ENCODE data around the gene KANSL1. TPM values are rescaled to one million over a fixed set of nuclear protein-coding genes. Genes with fewer than 3 reads are reported as not detected.
A peak's percentile ranks its signal among the peaks of the same experiment; 100 is the strongest.

Gene KANSL1
- total and polyA plus RNA-seq, 4 donors = 16.2 to 189 (median 47.4) TPM

DNA sequence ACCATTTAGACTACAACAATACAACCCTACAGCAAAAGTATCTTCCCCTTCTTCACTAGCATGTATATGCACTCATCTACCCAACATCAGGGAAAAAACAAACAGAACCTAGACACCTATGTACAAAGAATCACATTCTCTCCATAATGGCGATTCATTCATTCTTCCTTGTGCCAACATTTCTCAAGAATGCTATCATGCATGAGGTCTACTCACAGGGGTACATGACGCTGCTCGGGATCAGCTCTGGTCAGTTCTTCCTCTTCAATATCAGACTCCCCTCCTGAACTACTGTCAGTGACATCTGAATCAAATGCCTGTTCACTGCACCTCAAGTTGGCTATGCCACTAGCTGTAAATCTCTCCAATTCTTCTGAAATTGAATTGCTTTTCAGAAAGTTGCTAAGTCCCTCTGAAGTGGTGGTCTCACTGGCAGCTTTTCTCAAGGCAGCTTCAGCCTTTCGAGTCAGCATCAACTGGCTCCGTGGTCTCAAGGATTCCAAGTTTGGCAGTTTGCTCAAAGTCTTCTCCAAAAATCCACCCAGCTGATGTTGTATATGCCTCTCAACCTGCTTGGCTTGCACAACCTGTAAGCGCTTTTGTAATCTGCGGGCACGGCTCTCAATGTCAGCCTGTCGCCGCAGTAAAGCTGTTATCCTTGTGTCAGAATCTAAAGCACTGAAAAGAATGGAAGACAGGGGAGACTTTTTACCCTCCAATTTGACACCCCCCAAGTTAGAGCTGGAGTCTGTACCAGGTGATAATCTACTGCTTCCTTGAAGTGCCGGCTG lies 22.4 kb downstream of the KANSL1 start:
- ATAC-seq (ENCODE audit: insufficient read depth, low FRiP score) = no peak
- H3K27ac ChIP-seq (ENCODE audit: low read depth in 1 of 2, low read length in 1 of 2) = no peak overlapping the region
- no peaks in the 10 kb centered on the region for H3K9me3 ChIP-seq (ENCODE audit: control insufficient read depth in 4 of 4, insufficient read depth in 3 of 4, low read length in 3 of 4)
- no peak for DNase-seq
- H3K4me1 ChIP-seq (ENCODE audit: control insufficient read depth in 5 of 5, insufficient read depth in 5 of 5, low read length in 5 of 5) = peaks cover 0 to 32% (median 10%) of the 10 kb centered on the region in 5 donors
- no peak overlapping the region for H3K9ac ChIP-seq (ENCODE audit: insufficient read depth in 1 of 2, low read length in 2 of 2)
- H3K4me3 ChIP-seq = no peak overlapping the region
- 65 to 76% methylated on average over 11 of the region's 11 CpGs for WGBS, 2 donors
- no peaks in the 10 kb centered on the region for H3K27me3 ChIP-seq (ENCODE audit: control insufficient read depth in 3 of 3, insufficient read depth in 3 of 3, low read length in 2 of 3)
- TF ChIP-seq, protein P1, sequence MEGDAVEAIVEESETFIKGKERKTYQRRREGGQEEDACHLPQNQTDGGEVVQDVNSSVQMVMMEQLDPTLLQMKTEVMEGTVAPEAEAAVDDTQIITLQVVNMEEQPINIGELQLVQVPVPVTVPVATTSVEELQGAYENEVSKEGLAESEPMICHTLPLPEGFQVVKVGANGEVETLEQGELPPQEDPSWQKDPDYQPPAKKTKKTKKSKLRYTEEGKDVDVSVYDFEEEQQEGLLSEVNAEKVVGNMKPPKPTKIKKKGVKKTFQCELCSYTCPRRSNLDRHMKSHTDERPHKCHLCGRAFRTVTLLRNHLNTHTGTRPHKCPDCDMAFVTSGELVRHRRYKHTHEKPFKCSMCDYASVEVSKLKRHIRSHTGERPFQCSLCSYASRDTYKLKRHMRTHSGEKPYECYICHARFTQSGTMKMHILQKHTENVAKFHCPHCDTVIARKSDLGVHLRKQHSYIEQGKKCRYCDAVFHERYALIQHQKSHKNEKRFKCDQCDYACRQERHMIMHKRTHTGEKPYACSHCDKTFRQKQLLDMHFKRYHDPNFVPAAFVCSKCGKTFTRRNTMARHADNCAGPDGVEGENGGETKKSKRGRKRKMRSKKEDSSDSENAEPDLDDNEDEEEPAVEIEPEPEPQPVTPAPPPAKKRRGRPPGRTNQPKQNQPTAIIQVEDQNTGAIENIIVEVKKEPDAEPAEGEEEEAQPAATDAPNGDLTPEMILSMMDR (IDR thresholded peaks at IDR 0.05; ENCODE audit: control extremely low read depth, extremely low read depth) = no peak
- H3K36me3 ChIP-seq (ENCODE audit: control insufficient read depth in 4 of 4, insufficient read depth in 4 of 4, low read length in 4 of 4) = peaks cover 17 to 22% (median 20%) of the 10 kb centered on the region in 4 donors

DNA sequence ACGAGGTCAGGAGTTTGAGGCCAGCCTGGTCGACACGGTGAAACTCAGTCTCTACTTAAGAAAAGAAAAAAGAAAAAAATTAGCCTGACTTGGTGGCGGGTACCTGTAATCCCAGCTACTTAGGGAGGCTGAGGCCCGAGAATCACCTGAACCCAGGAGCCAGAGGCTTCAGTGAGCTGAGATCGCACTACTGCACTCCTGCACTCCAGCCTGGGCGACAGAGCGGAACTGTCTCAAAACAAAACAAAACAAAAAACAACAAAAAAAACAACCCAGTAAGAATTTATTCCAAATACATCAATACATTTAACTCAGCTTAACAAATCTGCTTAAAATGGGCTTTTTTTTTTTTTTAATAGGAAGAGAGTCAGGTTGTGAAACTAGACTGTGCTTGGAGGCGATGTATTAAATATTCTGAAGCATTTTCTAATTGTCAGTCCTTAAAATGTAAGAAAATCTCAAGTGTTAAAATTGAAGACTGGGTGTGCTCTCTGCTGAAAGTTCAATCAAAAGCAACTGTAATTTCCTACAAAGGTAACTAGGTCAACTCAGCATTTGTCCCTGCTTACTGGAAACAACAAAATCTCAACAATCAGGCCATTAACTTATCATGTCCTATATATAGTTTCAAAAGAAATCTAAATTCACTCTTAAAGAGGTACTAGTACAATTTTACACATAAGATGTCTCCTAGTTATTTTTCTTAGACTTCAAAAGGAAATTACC lies 23.2 kb downstream of the KANSL1 start:
- no peak overlapping the region for H3K27ac ChIP-seq (ENCODE audit: low read depth in 1 of 2, low read length in 1 of 2)
- ATAC-seq (ENCODE audit: insufficient read depth, low FRiP score) (no peak), DNase-seq (no peak)
- TF ChIP-seq, protein P1 (IDR thresholded peaks at IDR 0.05; ENCODE audit: control extremely low read depth, extremely low read depth) = no peak
- no peaks in the 10 kb centered on the region for H3K27me3 ChIP-seq (ENCODE audit: control insufficient read depth in 3 of 3, insufficient read depth in 3 of 3, low read length in 2 of 3)
- no peak overlapping the region for H3K4me3 ChIP-seq
- H3K9ac ChIP-seq (ENCODE audit: insufficient read depth in 1 of 2, low read length in 2 of 2) = no peak overlapping the region
- WGBS, 2 donors = 92 to 94% methylated on average over 9 of the region's 9 CpGs
- peaks cover 17 to 22% (median 20%) of the 10 kb centered on the region in 4 donors for H3K36me3 ChIP-seq (ENCODE audit: control insufficient read depth in 4 of 4, insufficient read depth in 4 of 4, low read length in 4 of 4)
- no peaks in the 10 kb centered on the region for H3K9me3 ChIP-seq (ENCODE audit: control insufficient read depth in 4 of 4, insufficient read depth in 3 of 4, low read length in 3 of 4)
- peaks cover 0 to 31% (median 10%) of the 10 kb centered on the region in 5 donors for H3K4me1 ChIP-seq (ENCODE audit: control insufficient read depth in 5 of 5, insufficient read depth in 5 of 5, low read length in 5 of 5)

DNA sequence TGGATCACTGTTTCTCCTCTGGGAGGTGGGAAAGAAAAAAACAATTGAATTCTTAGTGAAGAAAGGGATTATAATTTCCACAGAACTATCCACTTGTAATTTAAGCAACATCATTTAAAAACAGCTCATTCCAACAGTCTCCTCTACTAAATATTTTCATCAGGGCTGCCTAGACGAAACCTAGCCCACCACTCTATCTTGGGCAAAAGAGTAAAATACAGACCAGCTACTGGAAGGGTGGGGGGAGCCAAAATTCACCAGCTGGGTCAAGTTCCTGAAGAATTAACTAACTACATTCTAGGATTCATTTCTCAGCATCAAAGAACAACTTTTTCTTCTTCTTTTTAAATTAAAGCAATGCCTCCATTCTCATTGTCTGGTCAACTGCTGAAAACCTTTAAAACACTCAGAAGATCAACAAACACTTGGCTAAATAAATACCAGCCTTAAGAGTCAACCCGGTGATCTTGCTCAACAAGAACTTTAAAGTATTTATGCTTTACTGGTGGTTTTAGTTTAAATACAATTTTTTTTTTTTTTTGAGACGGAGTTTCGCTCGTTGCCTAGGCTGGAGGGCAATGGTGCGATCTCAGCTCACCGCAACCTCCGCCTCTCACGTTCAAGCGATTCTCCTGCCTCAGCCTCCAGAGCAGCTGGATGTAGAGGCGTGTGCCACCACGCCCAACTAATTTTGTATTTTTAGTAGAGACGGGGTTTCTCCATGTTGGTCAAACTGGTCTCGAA lies 25.2 kb downstream of the KANSL1 start:
- Histone ChIP-seq H3K27ac (ENCODE audit: low read depth in 1 of 2, low read length in 1 of 2) (no peak overlapping the region), H3K36me3 (ENCODE audit: control insufficient read depth in 4 of 4, insufficient read depth in 4 of 4, low read length in 4 of 4) (peaks cover 17 to 25% (median 20%) of the 10 kb centered on the region in 4 donors), H3K4me3 (no peak overlapping the region), H3K9me3 (ENCODE audit: control insufficient read depth in 4 of 4, insufficient read depth in 3 of 4, low read length in 3 of 4) (no peaks in the 10 kb centered on the region), H3K9ac (ENCODE audit: insufficient read depth in 1 of 2, low read length in 2 of 2) (no peak overlapping the region), H3K27me3 (ENCODE audit: control insufficient read depth in 3 of 3, insufficient read depth in 3 of 3, low read length in 2 of 3) (no peaks in the 10 kb centered on the region), H3K4me1 (ENCODE audit: control insufficient read depth in 5 of 5, insufficient read depth in 5 of 5, low read length in 5 of 5) (peaks cover 0 to 39% (median 14%) of the 10 kb centered on the region in 5 donors)
- TF ChIP-seq, protein P1 (IDR thresholded peaks at IDR 0.05; ENCODE audit: control extremely low read depth, extremely low read depth) = no peak
- WGBS, 2 donors = 72 to 84% methylated on average over 14 of the region's 14 CpGs
- DNase-seq = peak in 1 of 3 donors; percentile 44
- ATAC-seq (ENCODE audit: insufficient read depth, low FRiP score) = no peak
